Loucy (cell line): ENCODE results near the gene PDIA4.
A peak's percentile ranks its signal among the peaks of the same experiment; 100 is the strongest.

Experiments used
- H2AFZ ChIP-seq: fragments of 200-600 bp; sonication (generic); 2 replicates; pipeline ENCODE4 v1.6.0; 2016; ENCODE audit warnings: antibody characterized with exemption, mild to moderate bottlenecking, low read length, moderate library complexity
- H3F3A ChIP-seq: fragments of 200-600 bp; 2 replicates; pipeline ENCODE4 v1.6.0; 2016; ENCODE audit warnings: antibody characterized with exemption, low read depth, mild to moderate bottlenecking
- H3K27me3 ChIP-seq: fragments of 200-600 bp; sonication (generic); 2 replicates; pipeline ENCODE4 v1.6.1; 2014; ENCODE audit warnings: low read length, mild to moderate bottlenecking; ENCODE audit not compliant: insufficient read depth, poor library complexity, severe bottlenecking
- H3K36me3 ChIP-seq: fragments of 200-600 bp; sonication (generic); 2 replicates; pipeline ENCODE4 v1.6.1; 2016; ENCODE audit warnings: low read length; ENCODE audit not compliant: insufficient read depth
- H3K4me1 ChIP-seq: fragments of 200-600 bp; sonication (generic); 2 replicates; pipeline ENCODE4 v1.5.1; 2014; ENCODE audit warnings: low read length, mild to moderate bottlenecking; ENCODE audit not compliant: insufficient read depth, poor library complexity, severe bottlenecking
- H3K4me2 ChIP-seq: fragments of 200-600 bp; sonication (generic); 2 replicates; pipeline ENCODE4 v1.6.0; 2014; ENCODE audit warnings: antibody characterized with exemption, low read length, low read depth, mild to moderate bottlenecking; ENCODE audit not compliant: poor library complexity, severe bottlenecking
- H3K4me3 ChIP-seq: fragments of 200-600 bp; sonication (generic); 2 replicates; pipeline ENCODE4 v1.5.1; 2014; ENCODE audit warnings: low read length, mild to moderate bottlenecking, mixed read lengths; ENCODE audit not compliant: poor library complexity, severe bottlenecking
- H3K79me2 ChIP-seq: fragments of 200-600 bp; sonication (generic); 2 replicates; pipeline ENCODE4 v1.6.1; 2014; ENCODE audit warnings: low read length; ENCODE audit not compliant: insufficient read depth
- H3K9ac ChIP-seq: fragments of 200-600 bp; sonication (generic); 2 replicates; pipeline ENCODE4 v1.6.0; 2014; ENCODE audit warnings: mild to moderate bottlenecking, low read depth, low read length, moderate library complexity; ENCODE audit not compliant: poor library complexity, severe bottlenecking
- H3K9me2 ChIP-seq: fragments of 200-600 bp; sonication (generic); replicated peaks from 2 replicates; pipeline ENCODE4 v1.6.1; 2016; ENCODE audit warnings: low read depth, low read length, mixed read lengths
- H3K9me3 ChIP-seq: fragments of 200-600 bp; sonication (generic); 2 replicates; pipeline ENCODE4 v1.6.1; 2014; ENCODE audit warnings: mild to moderate bottlenecking, antibody characterized with exemption, low read length, low read depth; ENCODE audit not compliant: insufficient read depth
- H4K20me1 ChIP-seq: fragments of 200-600 bp; sonication (generic); 2 replicates; pipeline ENCODE4 v1.6.0; 2014; ENCODE audit warnings: antibody characterized with exemption, low read length, mild to moderate bottlenecking; ENCODE audit not compliant: insufficient read depth, poor library complexity, severe bottlenecking
- EZH2phosphoT487 ChIP-seq: fragments of 200-600 bp; IDR thresholded peaks from 2 replicates; pipeline ENCODE4 v1.6.1; 2018; ENCODE audit warnings: antibody characterized with exemption, mild to moderate bottlenecking, moderate library complexity, borderline replicate concordance
- TF ChIP-seq, protein P1 (sequence below): fragments of 200-600 bp; sonication (generic); conservative IDR thresholded peaks from 2 replicates; pipeline ENCODE4 v1.5.1; 2014; ENCODE audit warnings: mild to moderate bottlenecking, antibody characterized with exemption, low read length

The PDIA4 gene

DNA sequence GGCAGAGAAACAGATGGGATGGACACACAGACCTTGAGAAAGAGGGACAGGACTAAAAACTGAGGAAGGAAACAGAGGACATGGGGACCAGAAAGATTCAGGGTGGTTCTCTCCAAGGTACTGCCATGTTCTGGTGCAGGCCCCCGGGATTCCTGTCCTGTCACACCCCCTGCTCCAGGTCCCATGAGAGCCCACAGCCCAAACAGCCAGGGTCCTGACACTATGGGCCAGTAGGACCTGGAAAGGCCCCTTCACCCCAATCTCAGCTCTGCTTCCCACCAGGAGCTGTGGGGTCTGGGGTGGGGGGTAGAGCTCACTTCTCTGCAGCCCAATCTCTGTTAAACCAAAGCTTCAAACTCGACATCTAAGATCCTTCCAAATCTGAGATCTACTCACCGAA, 21.2 kb downstream of the PDIA4 start:
- Histone ChIP-seq H3K9me2 (no peaks in the 10 kb centered on the region), H3F3A (no peaks in the 10 kb centered on the region), H3K4me2 (no peak overlapping the region), H3K4me1 (no peaks in the 10 kb centered on the region), H3K36me3 (peaks cover 94% of the 10 kb centered on the region), H3K4me3 (no peak overlapping the region), H3K27me3 (no peaks in the 10 kb centered on the region), H2AFZ (no peak overlapping the region), H4K20me1 (peaks cover 10% of the 10 kb centered on the region), H3K79me2 (no peaks in the 10 kb centered on the region; the same call in 1 of the 2 replicates), H3K9ac (no peak overlapping the region), H3K9me3 (no peaks in the 10 kb centered on the region)
- TF ChIP-seq EZH2phosphoT487, result no peak
- TF ChIP-seq, protein P1, sequence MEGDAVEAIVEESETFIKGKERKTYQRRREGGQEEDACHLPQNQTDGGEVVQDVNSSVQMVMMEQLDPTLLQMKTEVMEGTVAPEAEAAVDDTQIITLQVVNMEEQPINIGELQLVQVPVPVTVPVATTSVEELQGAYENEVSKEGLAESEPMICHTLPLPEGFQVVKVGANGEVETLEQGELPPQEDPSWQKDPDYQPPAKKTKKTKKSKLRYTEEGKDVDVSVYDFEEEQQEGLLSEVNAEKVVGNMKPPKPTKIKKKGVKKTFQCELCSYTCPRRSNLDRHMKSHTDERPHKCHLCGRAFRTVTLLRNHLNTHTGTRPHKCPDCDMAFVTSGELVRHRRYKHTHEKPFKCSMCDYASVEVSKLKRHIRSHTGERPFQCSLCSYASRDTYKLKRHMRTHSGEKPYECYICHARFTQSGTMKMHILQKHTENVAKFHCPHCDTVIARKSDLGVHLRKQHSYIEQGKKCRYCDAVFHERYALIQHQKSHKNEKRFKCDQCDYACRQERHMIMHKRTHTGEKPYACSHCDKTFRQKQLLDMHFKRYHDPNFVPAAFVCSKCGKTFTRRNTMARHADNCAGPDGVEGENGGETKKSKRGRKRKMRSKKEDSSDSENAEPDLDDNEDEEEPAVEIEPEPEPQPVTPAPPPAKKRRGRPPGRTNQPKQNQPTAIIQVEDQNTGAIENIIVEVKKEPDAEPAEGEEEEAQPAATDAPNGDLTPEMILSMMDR, result no peak

- no peak overlapping the region for H3K9ac ChIP-seq
- peaks cover 90% of the 10 kb centered on the region for H3K36me3 ChIP-seq
- H3K4me2 ChIP-seq, result no peak overlapping the region
- no peak overlapping the region for H3K4me3 ChIP-seq
- H3K4me1 ChIP-seq, result no peaks in the 10 kb centered on the region
- H3F3A ChIP-seq, result no peaks in the 10 kb centered on the region
- H4K20me1 ChIP-seq, result peaks cover 10% of the 10 kb centered on the region
- no peaks in the 10 kb centered on the region for H3K27me3 ChIP-seq
- no peak for TF ChIP-seq EZH2phosphoT487
- TF ChIP-seq, protein P1, result no peak
- H3K9me2 ChIP-seq, result no peaks in the 10 kb centered on the region
- no peaks in the 10 kb centered on the region for H3K9me3 ChIP-seq
- no peak overlapping the region for H2AFZ ChIP-seq
- H3K79me2 ChIP-seq, result no peaks in the 10 kb centered on the region; the same call in 1 of the 2 replicates
These were observed 22.0 kb downstream of the PDIA4 start for GRCh38 chr7:149006345-149006725.

GRCh38 chr7:149005427-149006344, 22.6 kb downstream of the PDIA4 start:
- Histone ChIP-seq H3F3A (no peaks in the 10 kb centered on the region), H3K4me2 (no peak overlapping the region), H3K9me2 (no peaks in the 10 kb centered on the region), H3K4me3 (no peak overlapping the region), H3K79me2 (no peaks in the 10 kb centered on the region; the same call in 1 of the 2 replicates), H2AFZ (no peak overlapping the region), H3K9me3 (no peaks in the 10 kb centered on the region), H3K27me3 (no peaks in the 10 kb centered on the region), H4K20me1 (peaks cover 10% of the 10 kb centered on the region), H3K9ac (no peak overlapping the region), H3K36me3 (peaks cover 84% of the 10 kb centered on the region), H3K4me1 (no peaks in the 10 kb centered on the region)
- TF ChIP-seq, protein P1, result peak; percentile 88
- no peak for TF ChIP-seq EZH2phosphoT487
